MM.1S (cell line): ENCODE data around the gene COPB1.

Source experiments
- DNase-seq: peaks from one replicate; pipeline ENCODE4 v3.0.0-alpha.2; 2015
- H2AFZ ChIP-seq: fragments of 300-600 bp; sonication (generic); 2 replicates; pipeline ENCODE4 v1.6.0; 2016; ENCODE audit warnings: antibody characterized with exemption, low read length
- H3F3A ChIP-seq: fragments of 300-600 bp; sonication (generic); 2 replicates; pipeline ENCODE4 v1.6.1; 2016; ENCODE audit warnings: mild to moderate bottlenecking, antibody characterized with exemption, low read length, moderate library complexity, mixed read lengths; ENCODE audit not compliant: insufficient read depth
- H3K27ac ChIP-seq: fragments of 300-600 bp; sonication (generic); 2 replicates; pipeline ENCODE4 v1.5.1; 2016; ENCODE audit warnings: mild to moderate bottlenecking, low read length
- H3K27me3 ChIP-seq: fragments of 300-600 bp; sonication (generic); replicated peaks from 2 replicates; pipeline ENCODE4 v1.6.0; 2016; ENCODE audit warnings: low read length; ENCODE audit not compliant: insufficient read depth
- H3K36me3 ChIP-seq: fragments of 300-600 bp; sonication (generic); replicated peaks from 2 replicates; pipeline ENCODE4 v1.6.1; 2016; ENCODE audit warnings: mild to moderate bottlenecking, low read length, mixed read lengths; ENCODE audit not compliant: insufficient read depth
- H3K4me1 ChIP-seq: fragments of 300-600 bp; sonication (generic); 2 replicates; pipeline ENCODE4 v1.6.1; 2016; ENCODE audit warnings: low read length, mixed read lengths
- H3K4me2 ChIP-seq: fragments of 300-600 bp; sonication (generic); 2 replicates; pipeline ENCODE4 v1.6.0; 2016; ENCODE audit warnings: low read depth, low read length
- H3K4me3 ChIP-seq: fragments of 300-600 bp; sonication (generic); 2 replicates; pipeline ENCODE4 v1.5.1; 2016; ENCODE audit warnings: low read length, mixed read lengths
- H3K79me2 ChIP-seq: fragments of 300-600 bp; sonication (generic); 2 replicates; pipeline ENCODE4 v1.6.1; 2016; ENCODE audit warnings: mixed run types, low read length, mixed read lengths
- H3K9ac ChIP-seq: fragments of 300-600 bp; sonication (generic); 2 replicates; pipeline ENCODE4 v1.6.1; 2016; ENCODE audit warnings: low read length, mixed read lengths
- H3K9me2 ChIP-seq: fragments of 300-600 bp; sonication (generic); replicated peaks from 2 replicates; pipeline ENCODE4 v1.6.1; 2016; ENCODE audit warnings: mild to moderate bottlenecking, low read length, mixed read lengths; ENCODE audit not compliant: insufficient read depth
- H3K9me3 ChIP-seq: fragments of 300-600 bp; sonication (generic); replicated peaks from 2 replicates; pipeline ENCODE4 v1.6.1; 2016; ENCODE audit warnings: mild to moderate bottlenecking, low read length, mixed read lengths; ENCODE audit not compliant: insufficient read depth
- H4K20me1 ChIP-seq: fragments of 300-600 bp; sonication (generic); 2 replicates; pipeline ENCODE4 v1.6.1; 2016; ENCODE audit warnings: mild to moderate bottlenecking, low read length, moderate library complexity, mixed read lengths; ENCODE audit not compliant: insufficient read depth
- EZH2 ChIP-seq: fragments of 300-600 bp; sonication (generic); optimal IDR thresholded peaks from 2 replicates; pipeline ENCODE3; 2017; ENCODE audit warnings: low read depth, mild to moderate bottlenecking, antibody characterized with exemption, low read length, mixed read lengths
- EZH2phosphoT487 ChIP-seq: fragments of 300-600 bp; sonication (generic); IDR thresholded peaks from 2 replicates; pipeline ENCODE4 v1.6.1; 2018; ENCODE audit warnings: antibody characterized with exemption, low read length
- TF ChIP-seq, protein P1 (sequence below): fragments of 300-600 bp; sonication (generic); IDR thresholded peaks from 2 replicates; pipeline ENCODE4 v1.5.1; 2016; ENCODE audit warnings: antibody characterized with exemption, low read length, mixed read lengths

Gene COPB1

DNA sequence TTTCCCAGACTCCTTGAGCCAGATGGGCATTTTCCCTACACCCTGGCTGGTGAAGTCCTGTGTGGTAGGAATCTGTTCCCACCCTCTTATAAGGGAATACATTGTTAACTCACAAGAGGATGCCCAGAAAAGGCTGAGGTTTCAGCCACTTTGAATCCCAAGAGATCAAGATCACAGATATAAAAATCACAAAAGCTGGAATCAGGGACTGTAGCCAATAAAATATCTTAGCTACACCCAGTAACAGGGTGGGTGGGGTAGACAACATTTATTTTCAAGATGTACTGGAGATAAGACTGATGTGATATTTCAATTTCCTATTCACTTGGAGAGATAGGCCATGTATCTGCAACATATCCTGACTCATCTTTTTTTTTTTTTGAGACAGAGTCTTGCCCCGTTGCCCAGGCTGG lies 50.3 kb downstream of the COPB1 start:
- H3K9ac ChIP-seq = no peak overlapping the region
- H3K4me1 ChIP-seq = peaks cover 6% of the 10 kb centered on the region; the same call in 1 of the 2 replicates
- no peaks in the 10 kb centered on the region for H3K27me3 ChIP-seq
- no peak overlapping the region for H2AFZ ChIP-seq
- H4K20me1 ChIP-seq = no peaks in the 10 kb centered on the region
- H3K4me3 ChIP-seq = no peak overlapping the region
- no peak for DNase-seq
- no peaks in the 10 kb centered on the region for H3K9me3 ChIP-seq
- no peaks in the 10 kb centered on the region for H3K79me2 ChIP-seq
- no peak overlapping the region for H3K27ac ChIP-seq
- no peak overlapping the region for H3K4me2 ChIP-seq
- H3K9me2 ChIP-seq = no peaks in the 10 kb centered on the region
- TF ChIP-seq, protein P1, sequence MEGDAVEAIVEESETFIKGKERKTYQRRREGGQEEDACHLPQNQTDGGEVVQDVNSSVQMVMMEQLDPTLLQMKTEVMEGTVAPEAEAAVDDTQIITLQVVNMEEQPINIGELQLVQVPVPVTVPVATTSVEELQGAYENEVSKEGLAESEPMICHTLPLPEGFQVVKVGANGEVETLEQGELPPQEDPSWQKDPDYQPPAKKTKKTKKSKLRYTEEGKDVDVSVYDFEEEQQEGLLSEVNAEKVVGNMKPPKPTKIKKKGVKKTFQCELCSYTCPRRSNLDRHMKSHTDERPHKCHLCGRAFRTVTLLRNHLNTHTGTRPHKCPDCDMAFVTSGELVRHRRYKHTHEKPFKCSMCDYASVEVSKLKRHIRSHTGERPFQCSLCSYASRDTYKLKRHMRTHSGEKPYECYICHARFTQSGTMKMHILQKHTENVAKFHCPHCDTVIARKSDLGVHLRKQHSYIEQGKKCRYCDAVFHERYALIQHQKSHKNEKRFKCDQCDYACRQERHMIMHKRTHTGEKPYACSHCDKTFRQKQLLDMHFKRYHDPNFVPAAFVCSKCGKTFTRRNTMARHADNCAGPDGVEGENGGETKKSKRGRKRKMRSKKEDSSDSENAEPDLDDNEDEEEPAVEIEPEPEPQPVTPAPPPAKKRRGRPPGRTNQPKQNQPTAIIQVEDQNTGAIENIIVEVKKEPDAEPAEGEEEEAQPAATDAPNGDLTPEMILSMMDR = no peak
- TF ChIP-seq EZH2 (no peak), EZH2phosphoT487 (no peak)
- no peaks in the 10 kb centered on the region for H3F3A ChIP-seq
- H3K36me3 ChIP-seq = no peaks in the 10 kb centered on the region

DNA sequence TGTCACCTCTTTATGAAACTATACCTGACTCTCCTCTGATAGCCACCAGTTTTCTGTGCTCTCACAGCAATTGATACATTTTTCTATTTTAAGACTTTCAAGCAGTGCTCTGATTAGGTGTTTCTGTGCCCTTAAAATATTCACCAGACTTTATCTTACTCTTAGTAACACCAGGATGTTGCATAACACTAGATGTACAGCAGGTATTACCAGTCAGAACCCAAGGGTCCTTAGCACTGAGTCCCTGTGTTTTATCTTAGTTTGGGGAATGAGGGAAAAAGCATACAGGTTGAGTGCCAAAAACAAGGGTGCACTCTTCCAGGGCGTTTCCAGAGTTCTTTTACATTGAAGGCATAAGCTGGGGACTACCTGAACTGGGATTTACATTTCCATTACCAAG lies 51.4 kb downstream of the COPB1 start:
- Histone ChIP-seq H3K27ac (no peak overlapping the region), H2AFZ (no peak overlapping the region), H3K36me3 (no peaks in the 10 kb centered on the region), H3K79me2 (no peaks in the 10 kb centered on the region), H3K4me1 (peaks cover 6% of the 10 kb centered on the region; the same call in 1 of the 2 replicates), H3K27me3 (no peaks in the 10 kb centered on the region), H3K9me2 (no peaks in the 10 kb centered on the region), H3K9ac (no peak overlapping the region), H4K20me1 (no peaks in the 10 kb centered on the region), H3K4me2 (no peak overlapping the region), H3K9me3 (no peaks in the 10 kb centered on the region), H3K4me3 (no peak overlapping the region), H3F3A (no peaks in the 10 kb centered on the region)
- no peak for TF ChIP-seq EZH2
- TF ChIP-seq, protein P1 = no peak
- no peak for TF ChIP-seq EZH2phosphoT487
- DNase-seq = no peak

DNA sequence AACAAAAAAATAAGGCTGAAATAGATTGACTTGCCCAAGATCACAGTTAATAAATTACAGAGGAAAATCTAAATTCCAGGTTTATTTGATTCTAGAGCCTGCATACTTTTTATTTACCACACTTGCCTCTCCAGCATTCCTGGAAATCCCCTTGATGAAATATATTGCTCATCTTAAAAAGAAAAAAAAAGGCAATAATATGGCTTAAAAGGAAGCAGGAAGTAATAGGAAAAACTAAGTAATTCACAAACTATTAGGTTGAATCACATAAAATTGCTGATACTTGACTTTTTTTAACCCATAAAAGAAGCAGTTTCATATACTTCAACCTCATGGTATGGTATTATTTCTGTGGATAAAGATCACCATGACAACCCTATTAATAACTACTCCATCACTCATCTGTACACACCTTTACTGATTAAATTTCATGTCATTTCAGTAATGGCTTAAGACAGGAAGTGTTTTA lies 52.9 kb downstream of the COPB1 start:
- no peak overlapping the region for H3K9ac ChIP-seq

More for the DNA sequence above, 52.9 kb downstream of the COPB1 start:
- H3F3A ChIP-seq = no peaks in the 10 kb centered on the region
- H3K9me3 ChIP-seq = no peaks in the 10 kb centered on the region
- no peaks in the 10 kb centered on the region for H3K36me3 ChIP-seq
- H4K20me1 ChIP-seq = no peaks in the 10 kb centered on the region
- no peak overlapping the region for H3K4me3 ChIP-seq
- H3K4me1 ChIP-seq = peaks cover 6% of the 10 kb centered on the region; the same call in 1 of the 2 replicates
- no peak for DNase-seq
- H3K9me2 ChIP-seq = no peaks in the 10 kb centered on the region
- no peaks in the 10 kb centered on the region for H3K27me3 ChIP-seq
- no peak overlapping the region for H3K27ac ChIP-seq
- TF ChIP-seq EZH2phosphoT487 (no peak), EZH2 (no peak)
- TF ChIP-seq, protein P1 = no peak
- H3K4me2 ChIP-seq = no peak overlapping the region
- H3K79me2 ChIP-seq = no peaks in the 10 kb centered on the region
- no peak overlapping the region for H2AFZ ChIP-seq
